Esophagus squamous epithelium (tissue), 5 donors: ENCODE results near the gene EXO1. TPM values are rescaled to one million over a fixed set of nuclear protein-coding genes. Genes with fewer than 3 reads are reported as not detected.

Experiments used
- DNase-seq: peaks from one replicate; lab custom pipeline; 2025; lab: John Stamatoyannopoulos, UW
- H3K27ac ChIP-seq, 4 donors: fragments of 200-600 bp; sonication (generic); one replicate each; pipeline ENCODE4 v1.5.1; 2016 to 2019; ENCODE audit warnings: mild to moderate bottlenecking in 1 of 4
- H3K27me3 ChIP-seq, 4 donors: fragments of 200-600 bp; sonication (generic); 1 replicate in 3 of 4; 2 replicates in 1 of 4; pipeline versions ENCODE4 v1.5.1 to v1.6.0; 2017 to 2021; ENCODE audit warnings: antibody characterized with exemption in 1 of 4
- H3K36me3 ChIP-seq, 3 donors: fragments of 200-600 bp; sonication (generic); one replicate each; pipeline ENCODE4 v1.5.1; 2016 to 2019
- H3K4me1 ChIP-seq, 3 donors: fragments of 200-600 bp; sonication (generic); one replicate each; pipeline ENCODE4 v1.5.1; 2017 to 2019
- H3K4me3 ChIP-seq, 4 donors: fragments of 200-600 bp; sonication (generic); 1 replicate in 3 of 4; 2 replicates in 1 of 4; pipeline ENCODE4 v1.5.1; 2016 to 2019; ENCODE audit warnings: mild to moderate bottlenecking in 2 of 4, moderate library complexity in 1 of 4
- H3K9me3 ChIP-seq, 3 donors: fragments of 200-600 bp; sonication (generic); one replicate each; pipeline ENCODE4 v1.5.1; 2016 to 2019
- CTCF ChIP-seq, 6 experiments: fragments of 450-650 bp in 4 of 6; fragments of 200-600 bp in 2 of 6; sonication (generic) in 2 of 6; IDR thresholded peaks; one replicate each; pipeline ENCODE4 v1.5.1; 2016 to 2019; ENCODE audit warnings: antibody characterized with exemption in 6 of 6, mild to moderate bottlenecking in 4 of 6, moderate library complexity in 4 of 6
- POLR2A ChIP-seq, 4 donors: fragments of 450-650 bp; IDR thresholded peaks; one replicate each; pipeline ENCODE4 v1.6.1; 2017; ENCODE audit warnings: antibody characterized with exemption in 4 of 4, mild to moderate bottlenecking in 4 of 4, moderate library complexity in 3 of 4
- WGBS, 2 donors: methylation state at CpG; one replicate each; pipeline ENCODE4 v1.1.5; 2018; 5-methylcytosine and 5-hydroxymethylcytosine counted together
- intact Hi-C: fragments of 100-400 bp; cut with DNase I; formaldehyde crosslinking; loops from one replicate; pipeline ENCODE4 v1.15.0; 2022
- total RNA-seq, 4 donors: library from RNA; depleted of rRNA; stranded (reverse); fragments of >200 nt; gene quantifications; one replicate each; pipeline ENCODE4 v1.1.0, GENCODE V29; 2016
- donor health status: DM: yes; HTN: yes; CAD: no.

The EXO1 gene
- total RNA-seq, 4 donors from 2014 or later: 1.5 to 9.2 (median 5.3) TPM

- 56 to 63% methylated on average over 2 of the region's 2 CpGs for WGBS, 2 donors
- H3K4me3 ChIP-seq: no peak overlapping the region
Observed at GRCh38 chr1:241808265-241808664, 39.7 kb upstream of the EXO1 start.

GRCh38 chr1:241810769-241811405 is 37.1 kb upstream of the EXO1 start:
- WGBS, 2 donors: 78% methylated on average over 8 of the region's 8 CpGs
- Histone ChIP-seq H3K4me1 (no peaks in the 10 kb centered on the region), H3K27ac (no peak overlapping the region), H3K4me3 (no peak overlapping the region), H3K36me3 (no peaks in the 10 kb centered on the region), H3K9me3 (no peaks in the 10 kb centered on the region), H3K27me3 (no peaks in the 10 kb centered on the region)
- no peak for TF ChIP-seq CTCF (IDR thresholded peaks at IDR 0.05)
- no peak for TF ChIP-seq POLR2A (IDR thresholded peaks at IDR 0.05)
- intact Hi-C loops: no loop called here
- no peak for DNase-seq

More at GRCh38 chr1:241808265-241808664, 39.7 kb upstream of the EXO1 start:
- no peaks in the 10 kb centered on the region for H3K9me3 ChIP-seq
- no peaks in the 10 kb centered on the region for H3K4me1 ChIP-seq
- no peak for TF ChIP-seq POLR2A (IDR thresholded peaks at IDR 0.05)
- no peak for TF ChIP-seq CTCF (IDR thresholded peaks at IDR 0.05)
- intact Hi-C loops: no loop called here
- H3K36me3 ChIP-seq: no peaks in the 10 kb centered on the region
- no peak overlapping the region for H3K27ac ChIP-seq
- no peak for DNase-seq
- peaks cover 0 to under 1% (median 0%) of the 10 kb centered on the region in 4 donors for H3K27me3 ChIP-seq

GRCh38 chr1:241813768-241814320 is 34.2 kb upstream of the EXO1 start:
- DNase-seq: no peak
- 84 to 87% methylated on average over 8 of the region's 8 CpGs for WGBS, 2 donors
- no peak overlapping the region for H3K27ac ChIP-seq
- H3K4me3 ChIP-seq: no peak overlapping the region
- intact Hi-C loops: no loop called here
- TF ChIP-seq POLR2A (IDR thresholded peaks at IDR 0.05): no peak
- no peak for TF ChIP-seq CTCF (IDR thresholded peaks at IDR 0.05)
- H3K36me3 ChIP-seq: no peaks in the 10 kb centered on the region
- no peaks in the 10 kb centered on the region for H3K4me1 ChIP-seq
- no peaks in the 10 kb centered on the region for H3K9me3 ChIP-seq
- no peaks in the 10 kb centered on the region for H3K27me3 ChIP-seq

- WGBS, 2 donors: 79 to 87% methylated on average over 6 of the region's 6 CpGs
- no peak for DNase-seq
- Histone ChIP-seq H3K27me3 (no peaks in the 10 kb centered on the region), H3K9me3 (no peaks in the 10 kb centered on the region), H3K27ac (no peak overlapping the region), H3K4me3 (no peak overlapping the region), H3K36me3 (no peaks in the 10 kb centered on the region), H3K4me1 (no peaks in the 10 kb centered on the region)
- intact Hi-C loops: no loop called here
- TF ChIP-seq CTCF (IDR thresholded peaks at IDR 0.05) (no peak), POLR2A (IDR thresholded peaks at IDR 0.05) (no peak)
Observed at GRCh38 chr1:241816008-241816407, 32.0 kb upstream of the EXO1 start.

GRCh38 chr1:241817331-241817792 is 30.6 kb upstream of the EXO1 start:
- no peak for DNase-seq
- no peaks in the 10 kb centered on the region for H3K4me1 ChIP-seq
- no peak overlapping the region for H3K4me3 ChIP-seq
- no peak for TF ChIP-seq CTCF (IDR thresholded peaks at IDR 0.05)
- H3K27ac ChIP-seq: no peak overlapping the region
- no peaks in the 10 kb centered on the region for H3K9me3 ChIP-seq
- intact Hi-C loops: no loop called here
- H3K36me3 ChIP-seq: no peaks in the 10 kb centered on the region
- WGBS, 2 donors: 38 to 57% methylated on average over 1 of the region's 1 CpG
- no peaks in the 10 kb centered on the region for H3K27me3 ChIP-seq
